BJ (cell line): ENCODE measurements around the gene SCG3. TPM values are rescaled to one million over a fixed set of nuclear protein-coding genes. Genes with fewer than 3 reads are reported as not detected.

Experiments
- CTCF ChIA-PET: fragments of 350-600 bp; formaldehyde crosslinking; extraction: SDS; loops from one replicate; lab custom pipeline; 2021; ENCODE audit warnings: antibody characterized with exemption, inconsistent platforms; lab: Yijun Ruan, JAX
- POLR2A ChIA-PET: fragments of 300-600 bp; sonication (Branson Sonifier 250); formaldehyde crosslinking; extraction: SDS; loops from one replicate; lab custom pipeline; 2021; ENCODE audit warnings: antibody characterized with exemption; lab: Charles Lee
- DNase-seq: peaks from one replicate; pipeline ENCODE4 v3.0.0-alpha.2; 2011; ENCODE audit warnings: low read depth
- H3K27me3 ChIP-seq: 2 replicates; pipeline ENCODE4 v1.6.0; 2011; ENCODE audit warnings: low read length; ENCODE audit not compliant: control insufficient read depth, insufficient read depth
- H3K36me3 ChIP-seq: 2 replicates; pipeline ENCODE4 v1.5.1; 2011; ENCODE audit warnings: low read length; ENCODE audit not compliant: control insufficient read depth, insufficient read depth
- H3K4me3 ChIP-seq: 2 replicates; pipeline ENCODE4 v1.5.1; 2011; ENCODE audit warnings: low read depth, mild to moderate bottlenecking, control low read depth, low read length
- CTCF ChIP-seq: IDR thresholded peaks from 2 replicates; pipeline ENCODE4 v1.5.1; 2011; ENCODE audit warnings: low read depth, mild to moderate bottlenecking, control low read depth, inconsistent platforms, low read length, moderate library complexity; ENCODE audit not compliant: insufficient read depth
- polyA plus RNA-seq: library from polyadenylated mRNA; depleted of rRNA; stranded (reverse); fragments of >200 nt; gene quantifications from 2 replicates; pipeline ENCODE4 v1.2.3, GENCODE V29; 2011

SCG3 gene
- polyA plus RNA-seq, 1 experiment: not detected

GRCh38 chr15:51752888-51753287 is 71.6 kb downstream of the SCG3 start:
- Histone ChIP-seq H3K36me3 (no peaks in the 10 kb centered on the region), H3K4me3 (no peak overlapping the region), H3K27me3 (peaks cover 12% of the 10 kb centered on the region)
- no peak for TF ChIP-seq CTCF
- POLR2A ChIA-PET: no interaction called here
- no peak for DNase-seq
- CTCF ChIA-PET: interaction anchor here (1.0 kb wide), 1 partner anchor 24 kb away, joined by 3 read pairs; no protein-coding TSS in a partner anchor

GRCh38 chr15:51754267-51754666 is 73.0 kb downstream of the SCG3 start:
- no peaks in the 10 kb centered on the region for H3K36me3 ChIP-seq
- peaks cover 10% of the 10 kb centered on the region for H3K27me3 ChIP-seq
- DNase-seq: no peak
- POLR2A ChIA-PET: no interaction called here
- no peak overlapping the region for H3K4me3 ChIP-seq
- no peak for TF ChIP-seq CTCF
- CTCF ChIA-PET: interaction anchor here (1.0 to 15.8 kb wide), 2 partner anchors 20 to 104 kb away, joined by 4 to 100 read pairs; no protein-coding TSS in a partner anchor

GRCh38 chr15:51755790-51756189 is 74.5 kb downstream of the SCG3 start:
- POLR2A ChIA-PET: interaction anchor here (0.5 kb wide), 1 partner anchor 34 kb away, joined by 4 read pairs; no protein-coding TSS in a partner anchor
- DNase-seq: no peak
- Histone ChIP-seq H3K4me3 (no peak overlapping the region), H3K27me3 (peaks cover 1% of the 10 kb centered on the region), H3K36me3 (no peaks in the 10 kb centered on the region)
- no peak for TF ChIP-seq CTCF
- CTCF ChIA-PET: interaction anchor here (1.3 to 15.8 kb wide), 2 partner anchors 19 to 106 kb away, joined by 5 to 100 read pairs; no protein-coding TSS in a partner anchor

- no peak overlapping the region for H3K4me3 ChIP-seq
- no peak for TF ChIP-seq CTCF
- H3K27me3 ChIP-seq: no peaks in the 10 kb centered on the region
- CTCF ChIA-PET: interaction anchor here (1.3 to 15.8 kb wide), 2 partner anchors 18 to 106 kb away, joined by 5 to 100 read pairs; no protein-coding TSS in a partner anchor
- no peaks in the 10 kb centered on the region for H3K36me3 ChIP-seq
- DNase-seq: no peak
- POLR2A ChIA-PET: no interaction called here
Observed at GRCh38 chr15:51756482-51756881, 75.2 kb downstream of the SCG3 start.

GRCh38 chr15:51757450-51757849 is 76.1 kb downstream of the SCG3 start:
- POLR2A ChIA-PET: no interaction called here
- no peak overlapping the region for H3K4me3 ChIP-seq
- CTCF ChIA-PET: interaction anchor here (1.6 to 15.8 kb wide), 3 partner anchors 8 to 107 kb away, joined by 4 to 100 read pairs (median 8); no protein-coding TSS in a partner anchor
- H3K27me3 ChIP-seq: no peaks in the 10 kb centered on the region
- no peak for DNase-seq
- no peaks in the 10 kb centered on the region for H3K36me3 ChIP-seq
- TF ChIP-seq CTCF: no peak
